Liver (tissue), 9 donors: ENCODE results near the gene DUSP2. TPM values are rescaled to one million over a fixed set of nuclear protein-coding genes. Genes with fewer than 3 reads are reported as not detected.

Source experiments
- DNase-seq: peaks from one replicate; pipeline ENCODE4 v3.0.0-alpha.2; 2017; ENCODE audit warnings: low spot score
- H3K27ac ChIP-seq, 2 donors: one replicate each; pipeline ENCODE4 v1.7.0; 2013; ENCODE audit warnings: inconsistent platforms in 2 of 2, low read length in 2 of 2, control low read depth in 1 of 2, low read depth in 1 of 2, mild to moderate bottlenecking in 1 of 2
- H3K27me3 ChIP-seq, 4 donors: one replicate each; pipeline versions ENCODE4 v1.6.1 to v1.7.0; 2013; ENCODE audit warnings: low read length in 3 of 4, inconsistent platforms in 1 of 4, mild to moderate bottlenecking in 1 of 4, moderate library complexity in 1 of 4; ENCODE audit not compliant: control insufficient read depth in 4 of 4, insufficient read depth in 4 of 4
- H3K36me3 ChIP-seq, 4 donors: one replicate each; pipeline versions ENCODE4 v1.6.1 to v1.7.0; 2013; ENCODE audit warnings: low read length in 3 of 4, mild to moderate bottlenecking in 3 of 4, low read depth in 1 of 4, moderate library complexity in 1 of 4; ENCODE audit not compliant: control insufficient read depth in 4 of 4, insufficient read depth in 3 of 4
- H3K4me1 ChIP-seq, 4 donors: one replicate each; pipeline versions ENCODE4 v1.6.1 to v1.7.0; 2013; ENCODE audit warnings: low read length in 3 of 4, mild to moderate bottlenecking in 3 of 4, moderate library complexity in 1 of 4; ENCODE audit not compliant: control insufficient read depth in 4 of 4, insufficient read depth in 4 of 4
- H3K4me3 ChIP-seq, 3 donors: one replicate each; pipeline versions ENCODE4 v1.6.1 to v1.7.0; 2013; ENCODE audit warnings: low read length in 3 of 3, control low read depth in 1 of 3, low read depth in 1 of 3, mild to moderate bottlenecking in 1 of 3
- H3K9ac ChIP-seq, 2 donors: one replicate each; pipeline ENCODE4 v1.7.0; 2013; ENCODE audit warnings: low read length in 2 of 2, mild to moderate bottlenecking in 2 of 2, moderate library complexity in 2 of 2, control low read depth in 1 of 2, low read depth in 1 of 2
- H3K9me3 ChIP-seq, 4 donors: one replicate each; pipeline versions ENCODE4 v1.6.1 to v1.7.0; 2013; ENCODE audit warnings: low read length in 3 of 4; ENCODE audit not compliant: control insufficient read depth in 4 of 4
- EGR1 ChIP-seq, 2 donors: IDR thresholded peaks; 2 replicates each; pipeline ENCODE4 v1.6.1; 2016 to 2018; ENCODE audit warnings: antibody characterized with exemption in 2 of 2, low read depth in 2 of 2
- FOXA1 ChIP-seq: IDR thresholded peaks from 2 replicates; pipeline ENCODE4 v1.6.1; 2016; ENCODE audit warnings: antibody characterized with exemption
- FOXA2 ChIP-seq: IDR thresholded peaks from 2 replicates; pipeline ENCODE4 v1.6.1; 2016; ENCODE audit warnings: antibody characterized with exemption
- HNF4A ChIP-seq, 2 donors: conservative IDR thresholded peaks; 2 replicates each; pipeline ENCODE4 v1.6.1; 2016; ENCODE audit warnings: antibody characterized with exemption in 2 of 2, mild to moderate bottlenecking in 2 of 2
- HNF4G ChIP-seq: IDR thresholded peaks from 2 replicates; pipeline ENCODE4 v1.6.1; 2016; ENCODE audit warnings: antibody characterized with exemption
- JUND ChIP-seq, 2 donors: IDR thresholded peaks; 2 replicates each; pipeline ENCODE4 v1.6.1; 2016; ENCODE audit warnings: antibody characterized with exemption in 2 of 2
- SP1 ChIP-seq: IDR thresholded peaks from 2 replicates; pipeline ENCODE4 v1.6.1; 2018; ENCODE audit warnings: antibody characterized with exemption, mild to moderate bottlenecking
- TAF1 ChIP-seq: conservative IDR thresholded peaks from 2 replicates; pipeline ENCODE4 v1.6.1; 2016; ENCODE audit warnings: antibody characterized with exemption, mild to moderate bottlenecking
- WGBS: extraction: QIAGEN DNeasy Blood & Tissue Kit; methylation state at CpG from one replicate; pipeline ENCODE4 v1.1.7; 2013; 5-methylcytosine and 5-hydroxymethylcytosine counted together
- polyA plus RNA-seq, 2 donors: library from polyadenylated mRNA; stranded (reverse) in 1 of 2; unstranded in 1 of 2; fragments of 200-250 nt in 1 of 2; fragments of >200 nt in 1 of 2; fragmentation: Nextera tagmentation in 1 of 2; extraction: Ambion mirVana in 1 of 2; gene quantifications; one replicate each; pipeline versions ENCODE4 v1.2.1 to v1.2.3, GENCODE V29; 2013 to 2015
- total RNA-seq, 2 donors: library from RNA; depleted of rRNA; stranded (reverse); fragments of >200 nt; gene quantifications; one replicate each; pipeline ENCODE4 v1.2.3, GENCODE V29; 2014
- TF ChIP-seq, protein P1 (sequence below): IDR thresholded peaks from 2 replicates; pipeline ENCODE4 v1.6.1; 2016; ENCODE audit warnings: antibody characterized with exemption
- TF ChIP-seq, protein P2 (sequence below): fragments of 150-350 bp; IDR thresholded peaks from 2 replicates; pipeline ENCODE4 v1.5.1; 2017; ENCODE audit warnings: improper control_type of control experiment, low read depth, low read length; ENCODE audit not compliant: missing input control
- TF ChIP-seq, protein P3 (sequence below): IDR thresholded peaks from 2 replicates; pipeline ENCODE4 v1.6.1; 2016; ENCODE audit warnings: antibody characterized with exemption, mild to moderate bottlenecking
- donor health status: healthy.
- donor health status: healthy.
- donor health status: healthy.
- donor health status: healthy.
- donor health status: healthy.

DUSP2 gene
- total and polyA plus RNA-seq, 4 donors = 0.99 to 2.8 (median 1.6) TPM

DNA sequence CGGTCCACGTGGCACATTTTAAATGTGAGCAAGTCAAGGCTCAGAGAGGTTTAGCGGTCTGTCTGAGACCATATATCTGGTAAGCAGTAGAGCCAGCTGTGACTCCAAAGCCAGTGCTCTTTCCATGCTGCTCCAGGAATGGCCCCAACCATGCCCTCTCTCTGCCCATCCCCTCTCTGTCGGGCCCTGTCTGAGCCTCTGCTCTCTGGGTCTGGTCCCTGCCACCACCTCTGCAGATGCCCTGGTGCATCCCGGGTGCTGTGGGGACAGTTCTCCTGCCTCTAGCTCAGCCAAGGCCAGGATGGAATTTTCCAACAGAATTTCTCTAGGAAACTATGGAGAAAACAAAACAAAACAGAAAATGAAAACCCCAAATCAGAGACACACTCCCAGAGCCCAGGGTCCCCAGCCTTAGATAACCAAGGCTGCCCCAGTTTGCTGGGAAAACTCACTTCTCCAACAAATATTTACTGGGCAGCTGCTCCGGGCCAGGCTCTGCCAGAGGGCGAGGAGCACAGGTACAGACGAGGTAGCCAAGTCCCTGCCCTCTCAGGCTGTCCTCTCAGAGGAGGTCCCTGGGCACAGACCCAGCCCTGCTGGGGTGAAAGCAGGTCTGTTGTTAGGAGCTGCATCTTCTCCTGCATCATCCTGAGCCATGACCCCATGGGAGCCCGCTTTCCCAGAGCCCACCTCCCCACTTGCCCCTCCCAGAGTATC lies 38.1 kb downstream of the DUSP2 start:
- Histone ChIP-seq H3K9ac (no peak overlapping the region), H3K4me1 (peaks cover 0 to 3% (median 0%) of the 10 kb centered on the region in 4 donors), H3K4me3 (no peak overlapping the region), H3K27ac (peak overlapping the region in 1 of 2 donors; percentile 10), H3K9me3 (peaks cover 0 to 10% (median 5%) of the 10 kb centered on the region in 4 donors), H3K36me3 (no peaks in the 10 kb centered on the region), H3K27me3 (peaks cover 0 to 2% (median 0%) of the 10 kb centered on the region in 4 donors)
- no peak for DNase-seq
- WGBS = 65% methylated on average over 9 of the region's 9 CpGs
- TF ChIP-seq HNF4G (no peak), HNF4A (conservative IDR thresholded peaks at IDR 0.05) (no peak), FOXA2 (no peak), FOXA1 (no peak)
- TF ChIP-seq, protein P1, sequence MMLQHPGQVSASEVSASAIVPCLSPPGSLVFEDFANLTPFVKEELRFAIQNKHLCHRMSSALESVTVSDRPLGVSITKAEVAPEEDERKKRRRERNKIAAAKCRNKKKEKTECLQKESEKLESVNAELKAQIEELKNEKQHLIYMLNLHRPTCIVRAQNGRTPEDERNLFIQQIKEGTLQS = no peak

DNA sequence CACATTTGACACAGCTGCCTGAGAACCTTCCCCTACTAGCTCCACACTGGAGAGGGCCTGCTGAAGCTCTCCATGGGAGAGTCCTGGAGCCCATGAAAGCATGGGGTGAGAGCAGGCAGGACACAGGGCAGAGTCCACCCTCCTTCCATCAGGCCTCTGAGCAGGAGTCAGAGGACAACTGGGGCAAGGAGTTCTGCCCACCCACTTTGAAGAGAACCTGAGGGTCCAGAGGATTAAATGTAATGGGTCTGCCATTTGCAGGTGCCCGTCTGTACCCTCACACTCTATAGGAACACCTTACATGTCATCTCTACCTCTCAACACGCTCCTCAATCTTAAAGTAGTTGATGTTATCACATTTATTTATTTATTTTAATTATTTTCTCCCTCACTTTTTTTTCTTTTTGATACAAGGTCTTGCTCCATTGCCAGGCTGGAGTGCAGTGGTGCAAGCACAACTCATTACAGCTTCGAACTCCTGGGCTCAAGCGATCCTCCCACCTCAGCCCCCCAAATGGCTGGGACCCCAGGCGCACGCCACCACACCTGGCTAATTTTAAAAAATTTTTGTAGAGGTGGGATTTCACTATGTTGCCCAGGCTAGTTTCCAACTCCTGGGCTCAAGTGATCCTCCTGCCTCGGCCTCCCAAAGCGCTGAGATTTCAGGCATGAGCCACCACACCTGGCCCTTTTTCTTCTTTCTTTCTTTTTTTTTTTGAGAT lies 39.1 kb downstream of the DUSP2 start:
- no peak for DNase-seq
- H3K4me1 ChIP-seq = peaks cover 0 to 3% (median under 1%) of the 10 kb centered on the region in 4 donors

DNA sequence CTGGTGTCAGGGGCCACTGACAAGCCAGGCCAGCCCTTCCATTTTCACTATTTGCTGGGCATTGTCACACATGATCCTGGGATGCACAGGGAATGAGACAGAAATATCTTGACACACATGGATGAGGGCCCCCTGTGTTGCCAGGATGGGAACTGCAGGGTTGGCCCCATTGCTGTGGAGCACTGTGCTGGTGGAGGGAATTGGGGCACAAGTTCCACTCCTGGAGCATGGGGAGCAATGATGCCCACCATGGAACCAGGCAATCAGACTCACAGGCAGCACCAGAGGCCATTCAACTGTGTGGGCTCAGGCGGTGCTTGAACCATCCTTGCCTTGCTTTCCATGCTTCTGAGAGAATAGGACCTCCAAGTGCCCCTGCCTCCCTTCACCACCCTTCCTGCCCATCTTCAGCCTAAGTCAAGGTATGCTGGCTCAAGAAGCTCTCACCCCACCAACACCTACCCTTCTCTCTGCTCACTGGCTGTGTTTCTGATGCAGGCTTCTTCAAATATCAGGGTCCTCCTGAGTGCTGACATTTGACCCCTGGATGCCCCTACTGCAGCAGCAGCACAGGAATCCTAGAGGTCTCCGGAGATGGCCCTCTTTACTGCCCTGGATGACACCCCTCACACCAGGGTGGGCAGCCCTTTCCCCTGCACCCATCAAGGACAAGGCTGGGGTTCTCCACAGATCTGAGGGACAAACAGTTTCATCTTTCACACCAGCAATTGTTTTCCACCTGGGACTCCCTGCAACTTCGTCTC lies 39.9 kb downstream of the DUSP2 start:
- 87% methylated on average over 3 of the region's 3 CpGs for WGBS
- peaks cover 0 to 10% (median 5%) of the 10 kb centered on the region in 4 donors for H3K9me3 ChIP-seq
- no peak overlapping the region for H3K27ac ChIP-seq
- peaks cover 0 to 2% (median 0%) of the 10 kb centered on the region in 4 donors for H3K27me3 ChIP-seq
- no peak overlapping the region for H3K9ac ChIP-seq
- peaks cover 0 to 3% (median 1%) of the 10 kb centered on the region in 4 donors for H3K4me1 ChIP-seq
- H3K36me3 ChIP-seq = no peaks in the 10 kb centered on the region
- DNase-seq = no peak
- H3K4me3 ChIP-seq = no peak overlapping the region
- TF ChIP-seq SP1 = no peak
- TF ChIP-seq JUND (IDR thresholded peaks at IDR 0.05) = no peak
- no peak for TF ChIP-seq TAF1
- no peak for TF ChIP-seq EGR1 (IDR thresholded peaks at IDR 0.05; ENCODE audit: low read depth in 2 of 2)
- TF ChIP-seq, protein P2, sequence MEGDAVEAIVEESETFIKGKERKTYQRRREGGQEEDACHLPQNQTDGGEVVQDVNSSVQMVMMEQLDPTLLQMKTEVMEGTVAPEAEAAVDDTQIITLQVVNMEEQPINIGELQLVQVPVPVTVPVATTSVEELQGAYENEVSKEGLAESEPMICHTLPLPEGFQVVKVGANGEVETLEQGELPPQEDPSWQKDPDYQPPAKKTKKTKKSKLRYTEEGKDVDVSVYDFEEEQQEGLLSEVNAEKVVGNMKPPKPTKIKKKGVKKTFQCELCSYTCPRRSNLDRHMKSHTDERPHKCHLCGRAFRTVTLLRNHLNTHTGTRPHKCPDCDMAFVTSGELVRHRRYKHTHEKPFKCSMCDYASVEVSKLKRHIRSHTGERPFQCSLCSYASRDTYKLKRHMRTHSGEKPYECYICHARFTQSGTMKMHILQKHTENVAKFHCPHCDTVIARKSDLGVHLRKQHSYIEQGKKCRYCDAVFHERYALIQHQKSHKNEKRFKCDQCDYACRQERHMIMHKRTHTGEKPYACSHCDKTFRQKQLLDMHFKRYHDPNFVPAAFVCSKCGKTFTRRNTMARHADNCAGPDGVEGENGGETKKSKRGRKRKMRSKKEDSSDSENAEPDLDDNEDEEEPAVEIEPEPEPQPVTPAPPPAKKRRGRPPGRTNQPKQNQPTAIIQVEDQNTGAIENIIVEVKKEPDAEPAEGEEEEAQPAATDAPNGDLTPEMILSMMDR = no peak
- TF ChIP-seq, protein P3, sequence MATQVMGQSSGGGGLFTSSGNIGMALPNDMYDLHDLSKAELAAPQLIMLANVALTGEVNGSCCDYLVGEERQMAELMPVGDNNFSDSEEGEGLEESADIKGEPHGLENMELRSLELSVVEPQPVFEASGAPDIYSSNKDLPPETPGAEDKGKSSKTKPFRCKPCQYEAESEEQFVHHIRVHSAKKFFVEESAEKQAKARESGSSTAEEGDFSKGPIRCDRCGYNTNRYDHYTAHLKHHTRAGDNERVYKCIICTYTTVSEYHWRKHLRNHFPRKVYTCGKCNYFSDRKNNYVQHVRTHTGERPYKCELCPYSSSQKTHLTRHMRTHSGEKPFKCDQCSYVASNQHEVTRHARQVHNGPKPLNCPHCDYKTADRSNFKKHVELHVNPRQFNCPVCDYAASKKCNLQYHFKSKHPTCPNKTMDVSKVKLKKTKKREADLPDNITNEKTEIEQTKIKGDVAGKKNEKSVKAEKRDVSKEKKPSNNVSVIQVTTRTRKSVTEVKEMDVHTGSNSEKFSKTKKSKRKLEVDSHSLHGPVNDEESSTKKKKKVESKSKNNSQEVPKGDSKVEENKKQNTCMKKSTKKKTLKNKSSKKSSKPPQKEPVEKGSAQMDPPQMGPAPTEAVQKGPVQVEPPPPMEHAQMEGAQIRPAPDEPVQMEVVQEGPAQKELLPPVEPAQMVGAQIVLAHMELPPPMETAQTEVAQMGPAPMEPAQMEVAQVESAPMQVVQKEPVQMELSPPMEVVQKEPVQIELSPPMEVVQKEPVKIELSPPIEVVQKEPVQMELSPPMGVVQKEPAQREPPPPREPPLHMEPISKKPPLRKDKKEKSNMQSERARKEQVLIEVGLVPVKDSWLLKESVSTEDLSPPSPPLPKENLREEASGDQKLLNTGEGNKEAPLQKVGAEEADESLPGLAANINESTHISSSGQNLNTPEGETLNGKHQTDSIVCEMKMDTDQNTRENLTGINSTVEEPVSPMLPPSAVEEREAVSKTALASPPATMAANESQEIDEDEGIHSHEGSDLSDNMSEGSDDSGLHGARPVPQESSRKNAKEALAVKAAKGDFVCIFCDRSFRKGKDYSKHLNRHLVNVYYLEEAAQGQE = no peak

More for the DNA sequence above, 39.1 kb downstream of the DUSP2 start:
- Histone ChIP-seq H3K27ac (no peak overlapping the region), H3K27me3 (peaks cover 0 to 2% (median 0%) of the 10 kb centered on the region in 4 donors), H3K9ac (no peak overlapping the region), H3K36me3 (no peaks in the 10 kb centered on the region), H3K4me3 (no peak overlapping the region), H3K9me3 (peaks cover 0 to 10% (median 5%) of the 10 kb centered on the region in 4 donors)
- 96% methylated on average over 8 of the region's 8 CpGs for WGBS
- no peak for TF ChIP-seq FOXA2
- no peak for TF ChIP-seq JUND (IDR thresholded peaks at IDR 0.05)
- no peak for TF ChIP-seq HNF4A (conservative IDR thresholded peaks at IDR 0.05)
- TF ChIP-seq, protein P2 = no peak
